HG02588 (cell line): ENCODE results near the gene ZDHHC14.
"Not testable (repeated sequence)": the region's sequence is repeated elsewhere in the genome, so short reads cannot be mapped to it uniquely, and the experiment has no call there.

Experiments
- ATAC-seq: cut with Tn5 transposase; IDR thresholded peaks from one replicate; pipeline ENCODE4 v1.9.1; 2021; ENCODE audit warnings: mild to moderate bottlenecking, moderate library complexity; ENCODE audit not compliant: unreplicated experiment

The ZDHHC14 gene

DNA sequence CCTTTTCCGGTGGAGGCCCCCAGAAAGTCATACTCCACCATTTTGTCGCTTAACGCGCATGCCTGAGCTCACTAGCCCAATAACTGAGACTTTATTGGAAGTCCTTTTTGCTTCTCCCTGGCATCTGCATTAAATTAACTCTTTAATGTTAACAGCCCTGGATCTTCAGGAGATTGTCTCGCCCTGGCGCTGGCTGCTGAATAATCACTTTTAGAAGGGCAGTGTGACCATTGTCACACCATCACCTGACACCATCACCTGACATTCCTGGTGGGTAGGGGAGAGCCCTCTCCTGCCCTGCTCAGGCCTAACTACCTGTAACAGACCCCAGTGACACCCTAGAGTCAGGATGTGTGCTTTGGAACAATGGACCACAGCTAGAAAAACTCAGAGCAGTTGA is 326.6 kb downstream of the ZDHHC14 start:
- no peak for ATAC-seq

DNA sequence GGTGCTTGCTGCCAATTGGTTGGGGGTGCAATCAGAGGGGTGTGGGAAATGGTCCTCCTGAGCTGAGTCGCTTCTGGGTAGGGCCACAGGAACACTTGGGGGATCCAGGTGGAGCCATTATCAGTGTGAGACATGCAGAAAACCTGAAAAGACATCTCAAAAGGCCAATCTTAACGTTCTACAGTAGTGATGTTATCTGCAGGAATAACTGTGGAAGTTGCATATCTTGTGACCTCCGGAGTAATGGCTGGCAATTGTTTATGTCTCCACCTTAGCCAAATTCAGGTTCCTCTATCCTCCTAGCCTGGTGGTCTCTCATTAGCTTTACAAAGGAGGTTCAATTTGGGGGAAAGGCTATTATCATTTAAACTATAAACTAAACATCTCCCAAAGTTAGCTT is 327.2 kb downstream of the ZDHHC14 start:
- ATAC-seq, result no peak

DNA sequence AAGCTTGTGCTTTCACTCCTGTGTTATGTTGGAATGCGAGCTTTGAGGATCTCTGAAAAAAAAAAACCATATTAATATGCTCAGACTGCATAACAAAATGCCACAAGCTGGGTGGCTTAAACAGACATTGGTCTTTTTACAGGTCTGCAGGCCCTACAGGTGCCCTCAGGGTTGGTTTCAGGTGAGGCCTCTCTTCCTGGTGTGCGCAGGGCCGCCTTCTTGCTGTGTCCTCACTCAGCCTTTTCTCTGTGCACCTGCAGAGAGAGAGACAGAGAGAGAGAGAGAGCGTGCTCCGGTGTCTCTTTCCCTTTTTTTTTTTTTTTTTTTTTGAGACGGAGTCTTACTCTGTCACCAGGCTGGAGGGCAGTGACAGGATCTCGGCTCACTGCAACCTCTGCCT is 327.9 kb downstream of the ZDHHC14 start:
- no peak for ATAC-seq

DNA sequence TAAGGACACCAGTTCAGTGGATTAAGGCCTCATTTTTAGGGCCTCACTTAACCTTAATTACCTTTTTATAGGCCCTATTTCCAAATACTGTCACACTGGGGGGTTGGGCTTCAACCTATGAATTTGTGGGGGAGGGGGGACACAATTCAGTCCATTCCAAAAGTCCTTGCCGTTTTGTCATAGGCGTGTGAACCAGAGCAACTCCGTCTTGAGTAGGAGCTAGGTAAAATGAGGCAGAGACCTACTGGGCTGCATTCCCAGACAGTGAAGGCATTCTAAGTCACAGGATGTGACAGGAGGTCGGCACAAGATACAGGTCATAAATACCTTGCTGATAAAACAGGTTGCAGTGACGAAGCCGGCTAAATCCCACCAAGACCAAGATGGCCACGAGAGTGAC is 328.6 kb downstream of the ZDHHC14 start:
- ATAC-seq, result no peak

DNA sequence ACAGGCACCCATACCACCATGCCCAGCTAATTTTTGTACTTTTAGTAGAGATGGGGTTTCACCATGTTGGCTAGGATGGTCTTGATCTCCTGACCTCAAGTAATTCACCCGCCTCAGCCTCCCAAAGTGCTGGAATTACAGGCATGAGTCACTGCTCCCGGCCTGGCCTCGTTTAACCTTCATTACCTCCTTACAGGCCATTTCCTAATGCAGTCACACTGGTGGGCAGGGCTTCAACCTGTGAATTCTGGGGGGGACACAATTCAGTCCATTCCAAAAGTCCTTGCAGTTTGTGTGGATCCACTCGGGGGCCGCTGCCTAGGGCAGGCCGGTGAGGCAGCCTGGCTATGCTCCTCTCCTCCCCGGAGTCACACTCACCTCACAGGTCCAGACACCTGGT is 329.6 kb downstream of the ZDHHC14 start:
- no peak for ATAC-seq

DNA sequence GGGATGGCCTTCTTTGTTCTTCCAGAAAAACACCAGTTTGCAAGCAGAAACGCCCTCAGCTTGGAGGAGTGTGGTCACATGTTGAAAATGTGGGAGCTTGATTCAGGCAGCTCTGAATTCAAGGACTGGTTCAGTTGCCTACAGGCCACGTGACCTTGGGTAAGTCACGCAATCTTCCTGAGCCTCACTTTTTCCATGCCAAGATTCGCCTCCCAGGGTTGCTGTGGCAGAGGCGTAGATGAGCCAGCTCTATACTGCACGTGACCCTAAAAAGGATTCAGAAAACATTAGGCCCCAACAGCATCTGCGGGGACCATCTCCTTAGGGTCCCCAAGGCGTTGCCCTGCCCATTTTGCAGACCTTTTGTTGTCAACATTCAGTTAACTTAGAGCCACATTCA is 330.1 kb downstream of the ZDHHC14 start:
- ATAC-seq, result no peak

DNA sequence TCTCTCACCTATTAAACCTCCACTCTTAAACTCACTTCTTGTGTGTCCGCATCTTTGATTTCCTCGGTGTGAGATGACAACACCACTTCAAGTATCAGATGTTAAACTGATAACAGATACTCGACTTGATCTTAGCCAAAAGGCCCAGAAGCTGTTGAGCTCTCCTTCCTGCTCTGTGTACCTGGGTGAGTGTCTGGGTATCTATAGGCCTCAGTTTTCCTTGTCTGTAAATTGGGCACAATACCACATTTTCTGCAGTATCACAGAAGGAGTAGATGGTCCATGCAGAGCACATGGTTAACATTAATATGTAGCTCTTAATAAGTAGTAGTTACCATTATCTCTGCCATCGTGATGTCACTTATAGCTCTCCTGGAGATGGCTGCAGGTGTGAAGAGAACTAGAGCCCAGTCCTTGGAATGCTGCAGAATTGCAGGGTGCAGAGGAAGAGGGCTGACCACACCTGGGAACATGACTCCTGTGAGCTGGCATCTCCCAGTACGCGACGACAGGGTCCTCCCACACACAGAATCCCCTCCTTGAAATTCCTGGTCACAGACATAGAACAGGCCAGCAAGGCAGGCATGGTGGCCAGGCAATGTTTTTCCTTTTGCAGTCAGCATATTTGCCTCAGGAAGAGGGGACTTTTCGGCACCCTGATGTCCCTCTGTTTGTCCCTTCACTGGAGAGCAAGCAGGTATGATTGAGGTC is 331.8 kb downstream of the ZDHHC14 start:
- no peak for ATAC-seq

DNA sequence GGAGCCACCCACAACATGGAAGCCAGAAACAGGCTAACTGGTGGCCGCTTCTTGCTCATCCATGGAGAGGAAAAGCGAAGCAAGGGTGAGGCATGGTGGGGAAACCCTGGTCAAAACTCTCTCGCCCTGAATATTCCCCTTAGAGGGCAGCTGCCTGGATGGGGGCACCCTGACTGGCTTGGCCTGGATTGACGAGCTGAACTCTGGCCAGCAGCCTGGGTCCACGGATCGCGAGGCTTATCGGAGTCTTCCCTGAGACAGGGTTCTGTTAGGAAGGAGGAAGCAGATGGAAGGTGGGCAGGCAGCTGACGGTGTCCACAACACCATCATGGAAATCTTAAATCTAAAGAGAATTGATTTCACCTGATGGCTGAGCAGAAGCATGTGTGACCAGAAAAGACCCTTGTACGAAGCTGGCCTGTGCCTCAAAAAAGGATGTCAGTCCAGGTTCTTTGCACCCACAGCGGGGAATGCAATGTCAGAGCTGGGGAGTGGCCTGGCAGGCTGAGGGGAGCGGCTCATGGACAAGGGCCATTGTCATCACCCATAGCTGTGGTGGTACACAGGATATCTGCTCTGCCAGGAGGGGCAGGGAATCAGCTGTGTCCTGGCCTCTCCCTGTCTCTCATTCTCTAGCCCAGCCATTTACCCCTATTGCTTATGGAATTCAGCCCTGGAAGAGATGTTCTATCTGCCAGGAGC is 332.6 kb downstream of the ZDHHC14 start:
- ATAC-seq, result no peak

DNA sequence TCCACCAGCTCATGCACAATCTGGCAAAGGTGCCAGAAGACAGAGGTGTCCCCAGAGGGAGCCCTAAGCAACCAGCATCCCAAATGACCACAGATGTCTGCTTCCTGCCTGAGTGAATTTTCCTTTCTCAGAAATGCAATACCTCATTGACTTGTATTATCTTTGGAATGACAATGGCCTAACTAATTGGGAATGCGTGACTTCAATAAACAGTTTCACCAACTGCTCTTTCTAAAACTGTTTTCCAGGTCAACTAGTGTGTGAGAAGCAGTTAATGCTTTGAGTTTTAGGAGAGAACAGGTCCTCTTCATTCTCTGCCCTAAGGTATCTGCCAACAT is 333.1 kb downstream of the ZDHHC14 start:
- ATAC-seq, result no peak

DNA sequence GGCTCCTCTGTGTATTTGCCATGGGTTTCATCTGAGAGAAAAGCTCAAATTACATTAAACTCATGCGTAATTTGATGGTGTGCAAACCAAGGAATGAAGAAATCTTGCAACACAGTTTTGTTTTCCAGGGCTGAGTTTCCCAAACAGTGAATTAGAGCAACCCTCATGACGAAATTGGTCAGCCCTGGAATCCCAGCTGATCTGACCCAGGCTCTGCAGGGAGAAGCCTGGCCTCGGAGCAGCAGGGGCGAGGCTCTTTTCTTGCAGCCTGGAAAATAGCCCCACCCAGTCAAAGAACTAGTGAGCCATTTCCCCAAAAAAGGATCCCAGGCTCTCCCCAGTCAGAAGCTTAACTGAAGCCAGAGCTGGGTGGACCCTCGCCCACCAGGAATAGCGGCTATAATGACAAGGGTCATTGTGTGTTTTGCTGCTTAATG is 334.8 kb downstream of the ZDHHC14 start:
- ATAC-seq, result no peak

DNA sequence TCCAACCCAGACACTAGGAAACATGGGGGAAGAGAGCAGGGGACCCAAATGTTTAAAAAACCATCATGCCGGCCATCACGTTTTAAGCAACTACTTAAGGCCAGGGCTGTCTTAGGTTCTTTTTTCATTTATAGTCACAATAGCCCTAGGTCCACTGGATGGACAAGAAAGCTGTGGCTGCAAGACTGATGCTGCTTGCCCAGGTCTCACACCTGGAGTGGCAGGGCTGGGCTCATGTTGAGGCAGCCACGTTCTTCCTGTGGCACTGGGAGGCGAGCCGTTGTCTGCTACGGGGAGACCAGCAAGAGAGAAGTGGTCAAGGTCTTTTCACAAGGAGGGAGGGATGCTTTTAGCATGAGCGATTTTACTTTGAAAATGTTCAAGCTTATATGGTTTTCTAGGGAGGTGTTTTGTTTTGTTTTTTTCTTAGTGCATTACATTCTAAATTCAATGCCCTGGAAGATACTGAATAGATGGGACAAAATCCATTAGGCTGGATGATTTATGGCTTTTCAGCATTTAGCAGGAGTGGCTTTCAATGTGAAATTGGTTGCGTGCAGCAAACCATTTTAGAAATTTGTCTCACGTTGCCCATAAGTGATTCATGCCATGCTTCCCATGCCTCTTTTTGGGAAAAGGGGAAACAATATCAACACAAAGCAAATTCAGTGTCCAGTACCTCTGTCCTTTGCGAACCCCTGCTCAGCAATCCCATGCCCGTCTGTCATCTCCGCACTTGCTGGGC is 335.4 kb downstream of the ZDHHC14 start:
- no peak for ATAC-seq

DNA sequence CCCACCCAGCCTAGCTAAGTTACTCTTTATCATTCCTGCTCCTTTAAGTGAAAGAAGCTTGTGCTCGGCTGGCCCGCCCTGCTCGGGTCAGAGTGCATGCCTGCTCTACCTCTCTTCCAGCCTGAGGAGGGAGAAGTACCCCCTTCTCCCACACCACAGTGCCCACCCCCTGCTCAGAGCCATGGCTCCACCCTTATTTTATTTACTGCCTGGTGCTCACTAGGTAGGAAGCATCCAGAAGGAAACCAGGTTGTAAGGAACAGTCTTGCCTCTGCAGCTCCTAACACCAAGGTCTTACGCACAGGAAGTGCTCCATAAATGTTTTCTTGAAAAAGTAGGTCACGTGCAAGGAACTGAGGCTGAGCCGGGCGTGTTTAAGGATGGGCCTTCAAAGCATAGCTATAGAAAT is 336.4 kb downstream of the ZDHHC14 start:
- ATAC-seq, result no peak

DNA sequence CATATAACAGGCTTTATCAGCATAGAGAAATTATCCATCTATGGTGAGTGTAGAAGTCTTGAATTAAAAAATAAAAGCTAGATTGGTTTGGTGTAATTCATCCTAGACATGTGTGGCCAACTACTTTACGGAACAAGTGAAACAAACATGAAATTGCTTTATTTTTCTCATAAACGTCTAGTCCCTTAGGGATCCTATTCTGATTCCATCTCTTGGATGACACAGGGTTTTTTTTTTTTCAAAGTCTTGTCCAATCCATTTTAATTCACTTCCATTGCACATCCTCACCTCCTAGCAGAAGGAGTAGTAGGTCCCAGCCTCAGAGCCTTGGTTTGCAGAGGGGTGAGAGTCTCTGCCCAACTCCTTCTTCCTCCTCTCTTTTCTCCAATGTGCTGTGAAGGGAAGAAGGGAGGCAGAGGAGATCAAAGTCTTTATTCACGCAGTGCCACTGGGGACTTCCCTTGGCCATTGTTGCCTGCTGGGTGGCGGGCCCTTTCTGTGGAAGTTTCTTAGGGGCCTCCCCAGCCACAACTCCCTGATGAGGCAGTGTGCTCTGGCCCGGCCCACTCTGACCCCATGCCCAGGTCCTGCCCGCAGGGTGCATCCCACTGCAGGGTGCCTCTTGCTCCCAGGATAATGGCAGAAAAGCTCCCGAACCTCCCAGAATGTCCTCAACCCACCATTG is 337.7 kb downstream of the ZDHHC14 start:
- no peak for ATAC-seq

DNA sequence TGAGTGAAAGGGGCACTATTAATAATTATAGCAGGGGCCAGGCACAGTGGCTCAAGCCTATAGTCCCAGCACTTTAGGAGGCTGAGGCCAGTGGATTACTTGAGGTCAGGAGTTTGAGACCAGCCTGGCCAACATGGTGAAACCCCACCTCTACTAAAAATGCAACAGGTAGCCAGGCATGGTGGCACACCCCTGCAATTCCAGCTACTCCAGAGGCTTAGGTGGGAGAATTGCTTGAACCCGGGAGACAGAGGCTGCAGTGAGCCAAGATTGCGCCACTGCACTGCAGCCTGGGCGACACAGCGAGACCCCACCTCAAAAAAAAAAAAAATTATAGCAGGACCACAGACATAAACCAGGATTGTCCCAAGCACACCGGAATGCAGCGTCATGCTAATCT is 340.0 kb downstream of the ZDHHC14 start:
- not testable (repeated sequence) for ATAC-seq

DNA sequence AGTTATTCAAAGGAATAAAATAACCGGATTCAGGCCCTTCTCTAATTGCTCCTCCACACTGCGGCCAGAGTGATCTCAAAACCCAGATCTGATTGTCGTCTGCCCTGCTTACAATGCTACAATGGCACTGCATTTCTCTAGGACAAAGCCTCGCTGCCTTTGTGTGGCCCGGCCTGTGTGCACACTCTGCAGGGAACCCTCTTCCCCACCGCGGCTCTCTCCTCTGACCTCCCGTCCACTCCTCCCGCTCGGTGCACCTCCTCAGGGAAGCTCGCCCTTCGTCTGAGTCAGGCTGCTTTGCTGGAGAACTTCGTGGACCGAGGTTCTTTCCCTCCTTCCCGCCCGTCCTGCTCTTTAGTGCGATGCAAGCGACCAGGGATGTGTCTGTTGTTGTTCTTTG is 340.4 kb downstream of the ZDHHC14 start:
- no peak for ATAC-seq

DNA sequence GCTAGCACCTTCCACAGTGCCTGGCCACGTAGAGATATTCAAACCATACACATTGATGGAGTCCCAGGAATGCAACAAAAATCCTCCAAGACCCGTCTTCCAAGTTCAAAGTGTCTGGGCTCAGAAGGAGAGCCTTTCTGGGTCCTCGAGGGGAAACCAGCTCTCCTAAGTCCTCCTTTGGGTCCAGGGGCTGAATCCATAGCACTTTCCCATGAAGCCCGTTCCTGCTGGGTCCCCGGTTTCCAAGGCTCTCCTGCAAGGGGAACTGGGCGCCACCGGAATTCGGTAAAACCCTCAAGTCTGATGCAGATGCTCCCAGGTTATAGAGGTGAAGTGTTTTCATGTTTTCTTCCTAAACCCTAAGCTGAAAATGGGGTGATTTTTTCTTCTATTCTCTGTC is 340.8 kb downstream of the ZDHHC14 start:
- ATAC-seq, result no peak

DNA sequence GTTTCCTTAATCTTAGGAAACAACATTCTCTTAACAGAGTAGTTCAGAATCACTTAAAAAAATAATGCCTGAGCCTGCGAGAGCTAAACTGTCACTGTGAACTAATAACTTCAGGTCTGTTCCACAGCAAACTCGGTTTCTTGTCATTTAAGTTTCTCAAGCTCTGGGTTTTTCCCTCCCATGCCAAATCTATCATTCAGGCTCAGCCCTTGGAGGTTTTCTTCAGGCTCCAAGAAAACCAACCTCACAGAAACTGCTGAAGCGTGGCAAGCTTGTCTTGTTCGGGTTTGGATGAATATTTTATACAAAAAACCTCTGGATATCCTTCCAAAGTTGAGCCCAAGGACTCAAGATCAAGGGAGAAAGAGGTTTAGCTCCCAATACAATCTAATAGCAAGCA is 342.4 kb downstream of the ZDHHC14 start:
- no peak for ATAC-seq

DNA sequence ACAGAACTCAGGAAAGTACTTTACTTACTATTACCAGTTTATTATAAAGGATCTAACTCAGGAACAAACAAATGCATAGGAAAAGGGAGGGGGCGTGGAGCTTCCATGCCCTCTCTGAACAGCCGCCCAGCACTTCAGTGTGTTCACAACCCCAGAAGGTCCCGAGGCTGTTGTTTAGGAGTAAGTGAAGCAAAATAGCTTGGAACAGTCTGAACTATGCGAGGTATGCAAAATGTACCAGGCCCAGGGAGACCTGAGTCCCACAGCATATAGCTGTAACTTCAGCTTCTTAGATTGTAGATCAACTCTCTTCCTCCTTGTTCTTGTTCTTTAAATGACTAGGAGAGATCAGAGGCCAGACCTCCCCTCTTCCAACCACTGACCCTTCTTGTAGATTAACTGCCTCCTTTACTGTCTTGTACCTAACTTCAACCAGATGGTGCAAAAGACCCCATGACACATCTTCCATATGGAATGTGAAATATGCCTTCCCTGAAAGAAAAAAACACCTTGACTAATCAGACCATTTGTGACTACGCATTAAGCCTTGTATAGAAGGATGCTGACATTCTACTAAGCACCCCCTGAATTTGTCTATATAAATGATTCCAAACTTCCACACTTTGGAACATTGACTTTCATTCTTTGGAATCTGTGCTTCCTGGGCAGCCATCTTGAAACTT is 343.3 kb downstream of the ZDHHC14 start:
- no peak for ATAC-seq

DNA sequence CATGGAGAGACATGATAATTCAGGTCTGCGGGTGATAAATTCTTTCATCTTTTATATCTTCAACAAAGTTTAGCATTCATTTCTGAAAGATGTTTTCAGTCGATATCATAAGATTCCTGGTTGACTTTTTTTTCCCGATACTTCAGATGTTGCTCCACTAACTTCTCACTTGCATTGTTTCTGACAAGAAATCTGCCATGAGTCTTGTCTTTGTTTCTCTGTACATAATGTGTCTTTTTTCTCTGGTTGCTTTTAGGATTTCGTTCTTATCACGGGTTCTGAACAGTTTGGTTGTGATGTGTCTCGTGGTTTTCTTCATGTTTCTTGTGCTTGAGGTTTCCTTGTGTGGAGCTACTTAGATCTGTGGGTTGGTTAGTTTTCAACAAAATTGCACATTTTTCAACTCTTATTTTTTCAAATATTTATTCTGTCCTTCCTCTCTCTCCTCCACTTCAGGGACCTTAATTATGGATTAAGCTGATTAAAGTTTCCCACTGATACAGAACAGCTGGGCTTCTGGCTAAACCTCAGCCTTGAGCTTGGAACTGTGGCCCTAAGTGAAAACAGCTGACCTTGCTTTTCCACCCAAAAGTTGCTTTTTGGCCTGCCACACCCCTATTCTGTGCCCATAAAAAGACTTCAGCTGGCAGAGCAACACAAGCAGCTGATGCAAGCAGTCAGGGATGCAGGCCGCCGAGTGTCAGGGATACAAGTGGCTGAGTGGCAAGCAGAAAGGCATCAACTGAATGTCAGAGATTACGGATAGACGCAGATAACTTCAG is 344.2 kb downstream of the ZDHHC14 start:
- no peak for ATAC-seq

DNA sequence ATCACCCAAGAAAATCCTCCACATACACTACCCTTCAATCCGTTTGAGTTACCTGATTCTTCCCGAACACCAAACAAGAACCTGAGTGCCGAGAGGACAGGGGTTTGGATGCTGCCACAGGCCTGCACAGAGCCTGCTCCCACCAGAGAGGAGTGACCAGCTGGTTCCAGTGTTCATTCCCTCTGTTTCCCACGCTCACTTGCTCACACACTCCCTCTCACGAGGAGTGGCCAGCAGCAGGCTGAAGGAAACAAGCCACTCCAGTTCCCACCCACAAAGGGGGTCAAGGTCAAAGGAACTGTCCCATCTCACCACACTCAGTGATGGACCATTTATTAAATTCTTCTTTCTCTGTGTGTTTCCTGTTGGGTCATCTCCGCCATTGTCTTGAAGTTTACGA is 344.8 kb downstream of the ZDHHC14 start:
- no peak for ATAC-seq
